Measurements from ENCODE around the gene CENPK.

- TF ChIP-seq EP300 (IDR thresholded peaks at IDR 0.05; ENCODE audit: borderline replicate concordance in 1 of 2, low read depth in 1 of 2, low read length in 1 of 2) (no peak), CTCF (IDR thresholded peaks at IDR 0.05) (no peak), SMC3 (IDR thresholded peaks at IDR 0.05; ENCODE audit: low read depth, low read length) (no peak), EZH2phosphoT487 (IDR thresholded peaks at IDR 0.05; ENCODE audit: borderline replicate concordance, low read depth) (no peak), NFIC (IDR thresholded peaks at IDR 0.05; ENCODE audit: borderline replicate concordance) (no peak), MXI1 (IDR thresholded peaks at IDR 0.05; ENCODE audit: low read depth, low read length) (no peak), FOSL2 (IDR thresholded peaks at IDR 0.05; ENCODE audit: borderline replicate concordance, low read depth) (no peak), FOXM1 (IDR thresholded peaks at IDR 0.05; ENCODE audit: low read depth) (no peak), RAD21 (IDR thresholded peaks at IDR 0.05; ENCODE audit: low read length) (no peak), TEAD4 (IDR thresholded peaks at IDR 0.05; ENCODE audit: borderline replicate concordance, insufficient read depth) (no peak), POLR2AphosphoS5 (IDR thresholded peaks at IDR 0.05; ENCODE audit: low read depth, low read length) (no peak), MAX (IDR thresholded peaks at IDR 0.05; ENCODE audit: low read depth) (no peak)
Measured at GRCh38 chr5:65525726-65526125, 37.2 kb downstream of the CENPK start.

All from SK-N-SH (cell line).